GM23338 (cell line): ENCODE results near the gene SLC44A1. TPM values are rescaled to one million over a fixed set of nuclear protein-coding genes. Genes with fewer than 3 reads are reported as not detected.

Experiments
- ATAC-seq: fragments of 200-7000 bp; cut with Tn5 transposase; 3 replicates; pipeline ENCODE4 v1.9.1; 2020
- DNase-seq: peaks from one replicate; pipeline ENCODE4 v3.0.0-alpha.2; 2015; ENCODE audit warnings: low spot score
- H2AFZ ChIP-seq: fragments of 200-600 bp; sonication (generic); 2 replicates; pipeline ENCODE4 v1.8.0; 2016; ENCODE audit warnings: antibody characterized with exemption, mild to moderate bottlenecking, moderate library complexity
- H3F3A ChIP-seq: fragments of 200-600 bp; sonication (generic); replicated peaks from 2 replicates; pipeline ENCODE4 v1.8.0; 2017; ENCODE audit warnings: antibody characterized with exemption, mixed run types, low read depth
- H3K27ac ChIP-seq: fragments of 200-600 bp; sonication (generic); 2 replicates; pipeline ENCODE4 v1.6.1; 2016; ENCODE audit warnings: low read depth
- H3K27me3 ChIP-seq: fragments of 200-600 bp; sonication (generic); 2 replicates; pipeline ENCODE4 v1.8.0; 2016; ENCODE audit warnings: mild to moderate bottlenecking, mixed run types, moderate library complexity; ENCODE audit not compliant: insufficient read depth
- H3K36me3 ChIP-seq: fragments of 200-600 bp; sonication (generic); 2 replicates; pipeline ENCODE4 v1.8.0; 2016; ENCODE audit warnings: mild to moderate bottlenecking; ENCODE audit not compliant: insufficient read depth
- H3K4me1 ChIP-seq: fragments of 200-600 bp; sonication (generic); 2 replicates; pipeline ENCODE4 v1.8.0; 2016; ENCODE audit warnings: mild to moderate bottlenecking, moderate library complexity; ENCODE audit not compliant: insufficient read depth
- H3K4me2 ChIP-seq: fragments of 200-600 bp; sonication (generic); 2 replicates; pipeline ENCODE4 v1.7.1; 2017; ENCODE audit warnings: mixed run types
- H3K4me3 ChIP-seq: fragments of 200-600 bp; sonication (generic); 2 replicates; pipeline ENCODE4 v1.6.1; 2016; ENCODE audit warnings: mixed run types
- H3K79me2 ChIP-seq: fragments of 200-600 bp; sonication (generic); replicated peaks from 2 replicates; pipeline ENCODE4 v1.8.0; 2017; ENCODE audit warnings: mild to moderate bottlenecking; ENCODE audit not compliant: insufficient read depth
- H3K9me2 ChIP-seq: fragments of 200-600 bp; sonication (generic); 2 replicates; pipeline ENCODE4 v1.8.0; 2017; ENCODE audit not compliant: insufficient read depth
- H4K20me1 ChIP-seq: fragments of 200-600 bp; sonication (generic); replicated peaks from 2 replicates; pipeline ENCODE4 v1.8.0; 2017; ENCODE audit warnings: mild to moderate bottlenecking; ENCODE audit not compliant: insufficient read depth
- H3K27ac Mint-ChIP-seq: 2 replicates; pipeline ENCODE4 v1.8.0; 2020; ENCODE audit warnings: inconsistent platforms, mild to moderate bottlenecking, moderate library complexity, mixed read lengths
- H3K27me3 Mint-ChIP-seq: 3 replicates; pipeline ENCODE4 v1.8.0; 2022; ENCODE audit warnings: low read depth, mild to moderate bottlenecking, moderate library complexity, mixed read lengths, inconsistent platforms; ENCODE audit not compliant: insufficient read depth, poor library complexity
- H3K36me3 Mint-ChIP-seq: 3 replicates; pipeline ENCODE4 v1.8.0; 2021; ENCODE audit warnings: low read depth, mild to moderate bottlenecking, inconsistent platforms, moderate library complexity, mixed read lengths
- H3K4me1 Mint-ChIP-seq: 3 replicates; pipeline ENCODE4 v1.8.0; 2020; ENCODE audit warnings: mild to moderate bottlenecking, inconsistent platforms, mixed read lengths
- H3K4me3 Mint-ChIP-seq: 3 replicates; pipeline ENCODE4 v1.8.0; 2021; ENCODE audit warnings: moderate library complexity, mild to moderate bottlenecking, inconsistent platforms, mixed read lengths
- H3K9me3 Mint-ChIP-seq: 3 replicates; pipeline ENCODE4 v1.8.0; 2020; ENCODE audit warnings: moderate library complexity, mild to moderate bottlenecking, inconsistent platforms, mixed read lengths
- EZH2 ChIP-seq: fragments of 200-600 bp; sonication (generic); IDR thresholded peaks from one replicate; pipeline ENCODE4 v1.8.0; 2017; ENCODE audit warnings: antibody characterized with exemption, mild to moderate bottlenecking, low read depth; ENCODE audit not compliant: unreplicated experiment
- EZH2phosphoT487 ChIP-seq: fragments of 200-600 bp; sonication (generic); IDR thresholded peaks from one replicate; pipeline ENCODE4 v1.8.1; 2018; ENCODE audit warnings: antibody characterized with exemption; ENCODE audit not compliant: unreplicated experiment
- JUNB ChIP-seq: IDR thresholded peaks from one replicate; pipeline ENCODE4 v1.6.1; 2016; ENCODE audit warnings: antibody characterized with exemption; ENCODE audit not compliant: unreplicated experiment
- NANOG ChIP-seq: IDR thresholded peaks from 2 replicates; pipeline ENCODE4 v1.6.1; 2016; ENCODE audit warnings: antibody characterized with exemption, borderline replicate concordance
- ZNF114 ChIP-seq: fragments of 250-450 bp; sonication (Bioruptor Pico); IDR thresholded peaks from 2 replicates; pipeline ENCODE4 v1.5.0; 2020; ENCODE audit warnings: mild to moderate bottlenecking, moderate library complexity
- polyA plus RNA-seq: library from polyadenylated mRNA; unstranded; fragments of >200 nt; fragmentation: Nextera tagmentation; extraction: Ambion mirVana; gene quantifications from 2 replicates; pipeline ENCODE4 v1.2.1, GENCODE V29; 2016
- total RNA-seq: library from RNA; depleted of rRNA; stranded (reverse); fragments of >200 nt; shearing (Covaris generic); gene quantifications from 2 replicates; pipeline ENCODE4 v1.2.3, GENCODE V29; 2014
- TF ChIP-seq, protein P1 (sequence below), 2 experiments: fragments of 200-600 bp in 1 of 2; sonication (generic) in 1 of 2; conservative IDR thresholded peaks; 2 replicates each; pipeline versions ENCODE4 v1.5.1 to v1.6.1; 2016 to 2017; ENCODE audit warnings: antibody characterized with exemption in 2 of 2, low read depth in 2 of 2, mild to moderate bottlenecking in 2 of 2, moderate library complexity in 1 of 2
- TF ChIP-seq, protein P2 (sequence below): IDR thresholded peaks from one replicate; pipeline ENCODE4 v1.6.1; 2018; ENCODE audit warnings: antibody characterized with exemption; ENCODE audit not compliant: unreplicated experiment
- TF ChIP-seq, protein P3 (sequence below): fragments of 250-450 bp; sonication (Bioruptor Pico); IDR thresholded peaks from 2 replicates; pipeline ENCODE4 v1.5.0; 2020; ENCODE audit warnings: mild to moderate bottlenecking, moderate library complexity

SLC44A1 gene
- total and polyA plus RNA-seq, 2 experiments from 2014 or later: 14.9 to 75.0 TPM

DNA sequence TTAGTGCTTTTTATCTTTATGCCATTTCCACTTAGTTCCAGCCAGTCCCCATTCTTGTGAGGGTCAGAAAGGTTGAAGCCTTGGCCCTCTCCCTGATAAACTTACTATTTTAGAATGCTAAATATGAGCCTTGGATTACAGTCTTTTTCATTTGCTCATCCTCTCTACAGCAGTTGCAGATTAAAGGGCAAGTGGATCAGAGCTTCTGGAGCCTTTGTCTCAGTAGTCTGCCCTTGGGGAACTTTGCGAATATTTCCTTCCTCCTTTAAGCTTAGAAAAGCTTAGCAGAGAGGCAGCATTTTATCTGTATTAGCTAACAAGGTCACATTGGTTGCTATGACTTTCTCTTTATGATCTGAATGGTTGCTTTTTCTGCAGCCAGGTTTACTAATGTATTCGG lies 214.9 kb downstream of the SLC44A1 start (continued):
- TF ChIP-seq JUNB (no peak), EZH2phosphoT487 (no peak)

DNA sequence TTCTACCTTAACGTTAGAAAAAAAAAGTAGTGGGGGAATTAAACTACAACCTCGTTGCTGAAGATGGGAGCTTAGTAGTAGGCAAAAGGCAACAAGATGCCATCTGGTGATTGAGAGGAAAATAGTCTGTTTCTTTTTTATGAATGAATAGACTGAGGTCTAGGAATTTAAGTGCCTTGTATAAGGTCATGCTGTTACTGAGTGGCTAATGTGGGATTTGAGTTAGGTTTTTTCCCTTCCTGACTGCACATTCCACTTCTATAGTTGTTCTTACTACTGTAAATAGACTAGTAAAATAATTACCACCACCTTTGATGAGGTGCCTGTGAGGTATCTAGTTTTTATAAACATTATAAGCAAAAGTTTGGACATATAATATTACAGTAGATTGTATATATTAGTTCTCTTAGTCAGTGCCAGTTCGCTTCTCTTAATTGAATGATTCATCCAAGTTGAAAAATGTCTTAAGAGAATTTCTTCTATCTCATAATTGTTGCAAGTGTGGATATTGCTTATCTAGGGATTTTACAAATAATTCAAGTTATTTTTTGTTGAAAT lies 222.5 kb downstream of the SLC44A1 start:
- Histone ChIP-seq H3K27me3 (no peaks in the 10 kb centered on the region), H3K36me3 (no peaks in the 10 kb centered on the region), H4K20me1 (no peaks in the 10 kb centered on the region), H3K27ac (no peak overlapping the region), H3K4me1 (no peaks in the 10 kb centered on the region), H3F3A (no peaks in the 10 kb centered on the region), H3K4me2 (no peak overlapping the region), H3K79me2 (no peaks in the 10 kb centered on the region), H3K9me2 (no peaks in the 10 kb centered on the region), H3K4me3 (no peak overlapping the region), H2AFZ (no peak overlapping the region)
- DNase-seq (no peak), ATAC-seq (no peak)
- TF ChIP-seq NANOG (no peak), EZH2 (no peak), ZNF114 (CRISPR knock-in tag) (no peak), EZH2phosphoT487 (no peak)
- TF ChIP-seq, protein P1, sequence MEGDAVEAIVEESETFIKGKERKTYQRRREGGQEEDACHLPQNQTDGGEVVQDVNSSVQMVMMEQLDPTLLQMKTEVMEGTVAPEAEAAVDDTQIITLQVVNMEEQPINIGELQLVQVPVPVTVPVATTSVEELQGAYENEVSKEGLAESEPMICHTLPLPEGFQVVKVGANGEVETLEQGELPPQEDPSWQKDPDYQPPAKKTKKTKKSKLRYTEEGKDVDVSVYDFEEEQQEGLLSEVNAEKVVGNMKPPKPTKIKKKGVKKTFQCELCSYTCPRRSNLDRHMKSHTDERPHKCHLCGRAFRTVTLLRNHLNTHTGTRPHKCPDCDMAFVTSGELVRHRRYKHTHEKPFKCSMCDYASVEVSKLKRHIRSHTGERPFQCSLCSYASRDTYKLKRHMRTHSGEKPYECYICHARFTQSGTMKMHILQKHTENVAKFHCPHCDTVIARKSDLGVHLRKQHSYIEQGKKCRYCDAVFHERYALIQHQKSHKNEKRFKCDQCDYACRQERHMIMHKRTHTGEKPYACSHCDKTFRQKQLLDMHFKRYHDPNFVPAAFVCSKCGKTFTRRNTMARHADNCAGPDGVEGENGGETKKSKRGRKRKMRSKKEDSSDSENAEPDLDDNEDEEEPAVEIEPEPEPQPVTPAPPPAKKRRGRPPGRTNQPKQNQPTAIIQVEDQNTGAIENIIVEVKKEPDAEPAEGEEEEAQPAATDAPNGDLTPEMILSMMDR (conservative IDR thresholded peaks at IDR 0.05; ENCODE audit: low read depth in 2 of 2): no peak
- TF ChIP-seq, protein P2, sequence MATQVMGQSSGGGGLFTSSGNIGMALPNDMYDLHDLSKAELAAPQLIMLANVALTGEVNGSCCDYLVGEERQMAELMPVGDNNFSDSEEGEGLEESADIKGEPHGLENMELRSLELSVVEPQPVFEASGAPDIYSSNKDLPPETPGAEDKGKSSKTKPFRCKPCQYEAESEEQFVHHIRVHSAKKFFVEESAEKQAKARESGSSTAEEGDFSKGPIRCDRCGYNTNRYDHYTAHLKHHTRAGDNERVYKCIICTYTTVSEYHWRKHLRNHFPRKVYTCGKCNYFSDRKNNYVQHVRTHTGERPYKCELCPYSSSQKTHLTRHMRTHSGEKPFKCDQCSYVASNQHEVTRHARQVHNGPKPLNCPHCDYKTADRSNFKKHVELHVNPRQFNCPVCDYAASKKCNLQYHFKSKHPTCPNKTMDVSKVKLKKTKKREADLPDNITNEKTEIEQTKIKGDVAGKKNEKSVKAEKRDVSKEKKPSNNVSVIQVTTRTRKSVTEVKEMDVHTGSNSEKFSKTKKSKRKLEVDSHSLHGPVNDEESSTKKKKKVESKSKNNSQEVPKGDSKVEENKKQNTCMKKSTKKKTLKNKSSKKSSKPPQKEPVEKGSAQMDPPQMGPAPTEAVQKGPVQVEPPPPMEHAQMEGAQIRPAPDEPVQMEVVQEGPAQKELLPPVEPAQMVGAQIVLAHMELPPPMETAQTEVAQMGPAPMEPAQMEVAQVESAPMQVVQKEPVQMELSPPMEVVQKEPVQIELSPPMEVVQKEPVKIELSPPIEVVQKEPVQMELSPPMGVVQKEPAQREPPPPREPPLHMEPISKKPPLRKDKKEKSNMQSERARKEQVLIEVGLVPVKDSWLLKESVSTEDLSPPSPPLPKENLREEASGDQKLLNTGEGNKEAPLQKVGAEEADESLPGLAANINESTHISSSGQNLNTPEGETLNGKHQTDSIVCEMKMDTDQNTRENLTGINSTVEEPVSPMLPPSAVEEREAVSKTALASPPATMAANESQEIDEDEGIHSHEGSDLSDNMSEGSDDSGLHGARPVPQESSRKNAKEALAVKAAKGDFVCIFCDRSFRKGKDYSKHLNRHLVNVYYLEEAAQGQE: no peak
- TF ChIP-seq, protein P3, sequence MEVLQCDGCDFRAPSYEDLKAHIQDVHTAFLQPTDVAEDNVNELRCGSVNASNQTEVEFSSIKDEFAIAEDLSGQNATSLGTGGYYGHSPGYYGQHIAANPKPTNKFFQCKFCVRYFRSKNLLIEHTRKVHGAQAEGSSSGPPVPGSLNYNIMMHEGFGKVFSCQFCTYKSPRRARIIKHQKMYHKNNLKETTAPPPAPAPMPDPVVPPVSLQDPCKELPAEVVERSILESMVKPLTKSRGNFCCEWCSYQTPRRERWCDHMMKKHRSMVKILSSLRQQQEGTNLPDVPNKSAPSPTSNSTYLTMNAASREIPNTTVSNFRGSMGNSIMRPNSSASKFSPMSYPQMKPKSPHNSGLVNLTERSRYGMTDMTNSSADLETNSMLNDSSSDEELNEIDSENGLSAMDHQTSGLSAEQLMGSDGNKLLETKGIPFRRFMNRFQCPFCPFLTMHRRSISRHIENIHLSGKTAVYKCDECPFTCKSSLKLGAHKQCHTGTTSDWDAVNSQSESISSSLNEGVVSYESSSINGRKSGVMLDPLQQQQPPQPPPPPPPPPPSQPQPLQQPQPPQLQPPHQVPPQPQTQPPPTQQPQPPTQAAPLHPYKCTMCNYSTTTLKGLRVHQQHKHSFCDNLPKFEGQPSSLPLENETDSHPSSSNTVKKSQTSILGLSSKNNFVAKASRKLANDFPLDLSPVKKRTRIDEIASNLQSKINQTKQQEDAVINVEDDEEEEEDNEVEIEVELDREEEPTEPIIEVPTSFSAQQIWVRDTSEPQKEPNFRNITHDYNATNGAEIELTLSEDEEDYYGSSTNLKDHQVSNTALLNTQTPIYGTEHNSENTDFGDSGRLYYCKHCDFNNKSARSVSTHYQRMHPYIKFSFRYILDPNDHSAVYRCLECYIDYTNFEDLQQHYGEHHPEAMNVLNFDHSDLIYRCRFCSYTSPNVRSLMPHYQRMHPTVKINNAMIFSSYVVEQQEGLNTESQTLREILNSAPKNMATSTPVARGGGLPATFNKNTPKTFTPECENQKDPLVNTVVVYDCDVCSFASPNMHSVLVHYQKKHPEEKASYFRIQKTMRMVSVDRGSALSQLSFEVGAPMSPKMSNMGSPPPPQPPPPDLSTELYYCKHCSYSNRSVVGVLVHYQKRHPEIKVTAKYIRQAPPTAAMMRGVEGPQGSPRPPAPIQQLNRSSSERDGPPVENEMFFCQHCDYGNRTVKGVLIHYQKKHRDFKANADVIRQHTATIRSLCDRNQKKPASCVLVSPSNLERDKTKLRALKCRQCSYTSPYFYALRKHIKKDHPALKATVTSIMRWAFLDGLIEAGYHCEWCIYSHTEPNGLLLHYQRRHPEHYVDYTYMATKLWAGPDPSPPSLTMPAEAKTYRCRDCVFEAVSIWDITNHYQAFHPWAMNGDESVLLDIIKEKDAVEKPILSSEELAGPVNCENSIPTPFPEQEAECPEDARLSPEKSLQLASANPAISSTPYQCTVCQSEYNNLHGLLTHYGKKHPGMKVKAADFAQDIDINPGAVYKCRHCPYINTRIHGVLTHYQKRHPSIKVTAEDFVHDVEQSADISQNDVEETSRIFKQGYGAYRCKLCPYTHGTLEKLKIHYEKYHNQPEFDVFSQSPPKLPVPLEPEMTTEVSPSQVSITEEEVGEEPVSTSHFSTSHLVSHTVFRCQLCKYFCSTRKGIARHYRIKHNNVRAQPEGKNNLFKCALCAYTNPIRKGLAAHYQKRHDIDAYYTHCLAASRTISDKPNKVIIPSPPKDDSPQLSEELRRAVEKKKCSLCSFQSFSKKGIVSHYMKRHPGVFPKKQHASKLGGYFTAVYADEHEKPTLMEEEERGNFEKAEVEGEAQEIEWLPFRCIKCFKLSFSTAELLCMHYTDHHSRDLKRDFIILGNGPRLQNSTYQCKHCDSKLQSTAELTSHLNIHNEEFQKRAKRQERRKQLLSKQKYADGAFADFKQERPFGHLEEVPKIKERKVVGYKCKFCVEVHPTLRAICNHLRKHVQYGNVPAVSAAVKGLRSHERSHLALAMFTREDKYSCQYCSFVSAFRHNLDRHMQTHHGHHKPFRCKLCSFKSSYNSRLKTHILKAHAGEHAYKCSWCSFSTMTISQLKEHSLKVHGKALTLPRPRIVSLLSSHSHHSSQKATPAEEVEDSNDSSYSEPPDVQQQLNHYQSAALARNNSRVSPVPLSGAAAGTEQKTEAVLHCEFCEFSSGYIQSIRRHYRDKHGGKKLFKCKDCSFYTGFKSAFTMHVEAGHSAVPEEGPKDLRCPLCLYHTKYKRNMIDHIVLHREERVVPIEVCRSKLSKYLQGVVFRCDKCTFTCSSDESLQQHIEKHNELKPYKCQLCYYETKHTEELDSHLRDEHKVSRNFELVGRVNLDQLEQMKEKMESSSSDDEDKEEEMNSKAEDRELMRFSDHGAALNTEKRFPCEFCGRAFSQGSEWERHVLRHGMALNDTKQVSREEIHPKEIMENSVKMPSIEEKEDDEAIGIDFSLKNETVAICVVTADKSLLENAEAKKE (CRISPR knock-in tag): no peak
- no peak overlapping the region for H3K4me3 Mint-ChIP-seq
- no peaks in the 10 kb centered on the region for H3K9me3 Mint-ChIP-seq
- no peaks in the 10 kb centered on the region for H3K4me1 Mint-ChIP-seq
- H3K27me3 Mint-ChIP-seq: no peaks in the 10 kb centered on the region
- no peak overlapping the region for H3K27ac Mint-ChIP-seq
- H3K36me3 Mint-ChIP-seq: peaks cover 28% of the 10 kb centered on the region; the same call in 2 of the 3 replicates
